IgD-negative memory B cell (primary cell): ENCODE data around the gene EIPR1. TPM values are rescaled to one million over a fixed set of nuclear protein-coding genes. Genes with fewer than 3 reads are reported as not detected.

ENCODE experiments used
- H3K27ac Mint-ChIP-seq, 3 donors: one replicate each; pipeline ENCODE4 v1.8.0; 2020 to 2022; ENCODE audit warnings: mild to moderate bottlenecking in 3 of 3, mixed read lengths in 3 of 3, moderate library complexity in 1 of 3
- H3K27me3 Mint-ChIP-seq: one replicate; pipeline ENCODE4 v1.8.0; 2021; ENCODE audit warnings: mixed read lengths
- H3K36me3 Mint-ChIP-seq: one replicate; pipeline ENCODE4 v1.8.0; 2020; ENCODE audit warnings: mild to moderate bottlenecking, mixed read lengths
- H3K4me1 Mint-ChIP-seq, 3 donors: one replicate each; pipeline ENCODE4 v1.8.0; 2020 to 2022; ENCODE audit warnings: mixed read lengths in 3 of 3, mild to moderate bottlenecking in 1 of 3
- H3K4me3 Mint-ChIP-seq, 4 donors: one replicate each; pipeline ENCODE4 v1.8.0; 2020 to 2022; ENCODE audit warnings: mild to moderate bottlenecking in 4 of 4, mixed read lengths in 4 of 4, moderate library complexity in 3 of 4
- H3K9me3 Mint-ChIP-seq, 3 donors: one replicate each; pipeline ENCODE4 v1.8.0; 2020 to 2021; ENCODE audit warnings: mixed read lengths in 3 of 3, mild to moderate bottlenecking in 1 of 3
- polyA plus RNA-seq: library from polyadenylated mRNA; unstranded; fragments of 300-500 nt; fragmentation: Illumina TruSeq; gene quantifications from one replicate; pipeline ENCODE4 v1.2.3, GENCODE V29; 2021

The EIPR1 gene
- polyA plus RNA-seq, 1 donor from 2014 or later, result 41.5 TPM

DNA sequence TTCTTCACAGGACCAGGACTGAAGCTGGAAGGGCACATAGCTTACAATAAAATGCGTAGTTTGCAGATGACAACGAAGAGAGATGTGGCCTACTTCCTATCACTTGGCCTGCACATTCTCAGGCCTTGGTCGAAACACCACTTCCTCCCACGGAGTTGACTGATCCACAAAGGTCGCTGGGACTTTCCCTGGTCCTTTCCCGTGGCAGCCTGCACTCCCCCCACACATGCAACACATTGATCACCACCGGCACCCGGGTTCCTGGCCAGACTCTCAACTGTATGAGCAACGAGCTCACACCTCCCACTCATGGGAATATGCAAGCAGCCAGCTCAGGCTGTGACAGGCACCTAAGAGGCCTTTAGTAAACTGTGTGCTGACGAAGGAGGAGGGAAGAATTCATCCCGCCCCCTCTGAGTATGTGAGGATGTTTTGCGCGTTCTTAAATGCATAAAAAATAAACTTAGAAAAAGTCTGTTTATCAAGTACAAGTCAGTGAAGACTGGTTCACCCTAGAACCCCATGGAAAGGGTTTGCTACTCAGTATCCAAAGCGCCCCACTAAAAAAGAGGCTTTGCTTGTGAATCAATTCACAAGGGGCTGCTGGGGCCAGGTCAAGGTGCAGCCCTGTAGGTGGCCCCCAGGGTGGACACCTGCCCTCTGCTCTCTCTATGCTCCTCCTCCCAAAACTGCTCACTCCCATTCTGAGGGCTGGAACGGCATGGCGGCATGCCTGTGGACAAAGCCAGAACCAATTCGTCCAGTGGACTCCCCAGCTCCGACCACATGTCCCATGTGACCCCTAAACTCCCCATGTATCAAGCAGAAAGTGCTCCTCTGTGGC, 154.3 kb downstream of the EIPR1 start:
- H3K4me1 Mint-ChIP-seq, result peaks cover 10 to 31% (median 28%) of the 10 kb centered on the region in 3 donors

DNA sequence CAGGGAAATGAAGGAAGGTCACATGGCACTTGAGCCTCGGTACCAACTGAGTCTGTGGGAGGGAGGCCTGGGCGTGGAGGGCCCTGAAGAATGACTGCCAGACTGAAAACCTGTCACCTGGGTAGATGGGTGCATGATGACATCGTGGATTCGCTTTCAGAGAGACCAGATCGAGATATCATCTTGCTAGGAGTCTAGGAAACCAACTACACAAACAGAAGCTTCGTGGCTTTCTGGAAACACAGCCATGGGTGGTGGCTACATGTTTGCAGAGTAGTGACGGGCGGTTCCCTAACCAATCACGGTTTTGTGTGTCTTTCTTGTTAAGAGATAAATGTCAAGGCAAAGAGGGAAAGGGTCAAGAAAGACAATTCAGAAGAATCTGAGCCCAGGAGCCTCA, 155.0 kb downstream of the EIPR1 start:
- Mint-ChIP-seq H3K36me3 (peaks cover 14% of the 10 kb centered on the region), H3K27me3 (no peaks in the 10 kb centered on the region), H3K27ac (peak overlapping the region; percentile 36 to 96 (median 64)), H3K4me3 (peak overlapping the region in 1 of 4 donors; percentile 78), H3K4me1 (peaks cover 10 to 31% (median 28%) of the 10 kb centered on the region in 3 donors), H3K9me3 (peaks cover 4 to 16% (median 5%) of the 10 kb centered on the region in 3 donors)

More for the DNA sequence above, 154.3 kb downstream of the EIPR1 start:
- peaks cover 4 to 16% (median 5%) of the 10 kb centered on the region in 3 donors for H3K9me3 Mint-ChIP-seq
- no peaks in the 10 kb centered on the region for H3K27me3 Mint-ChIP-seq
- H3K27ac Mint-ChIP-seq, result peak overlapping the region; percentile 36 to 96 (median 64)
- peak overlapping the region in 2 of 4 donors; percentile 37 to 81 for H3K4me3 Mint-ChIP-seq
- peaks cover 17% of the 10 kb centered on the region for H3K36me3 Mint-ChIP-seq

DNA sequence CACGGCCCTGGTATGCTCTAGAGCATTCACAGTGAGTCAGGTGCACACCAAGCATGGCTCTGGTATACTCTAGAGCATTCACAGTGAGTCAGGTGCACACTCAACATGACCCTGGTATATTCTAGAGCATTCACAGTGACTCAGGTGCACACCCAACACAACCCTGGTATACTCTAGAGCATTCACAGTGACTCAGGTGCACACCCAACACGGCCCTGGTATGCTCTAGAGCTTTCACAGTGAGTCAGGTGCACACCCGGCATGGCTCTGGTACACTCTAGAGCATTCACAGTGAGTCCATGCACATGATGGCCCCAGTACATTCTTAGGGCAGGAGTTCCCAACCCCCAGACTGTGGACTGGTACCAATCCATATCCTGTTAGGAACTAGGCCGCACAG, 158.1 kb downstream of the EIPR1 start:
- H3K36me3 Mint-ChIP-seq, result peaks cover 7% of the 10 kb centered on the region
- H3K4me1 Mint-ChIP-seq, result peaks cover 10 to 21% (median 17%) of the 10 kb centered on the region in 3 donors
- H3K4me3 Mint-ChIP-seq, result no peak overlapping the region
- H3K27ac Mint-ChIP-seq, result no peak overlapping the region
- peaks cover 0 to 5% (median 2%) of the 10 kb centered on the region in 3 donors for H3K9me3 Mint-ChIP-seq
- no peaks in the 10 kb centered on the region for H3K27me3 Mint-ChIP-seq

DNA sequence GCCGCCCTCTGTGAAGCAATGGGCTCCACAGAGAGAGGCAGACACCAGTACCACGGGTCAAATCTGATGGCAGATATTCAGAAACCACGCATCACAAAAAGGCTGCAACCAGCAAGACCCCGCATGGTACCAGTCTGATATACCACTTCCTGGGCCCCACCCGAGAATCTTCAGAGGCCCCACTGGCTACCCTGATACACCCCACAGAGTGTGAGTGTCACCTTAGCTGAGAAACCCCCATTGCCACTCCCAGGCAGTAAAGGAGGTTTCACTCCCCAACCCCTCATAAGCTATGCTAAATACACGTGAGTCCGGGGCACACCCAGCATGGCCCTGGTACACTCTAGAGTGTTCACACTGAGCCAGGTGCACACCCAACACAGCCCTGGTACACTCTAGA, 160.0 kb downstream of the EIPR1 start:
- Mint-ChIP-seq H3K27ac (no peak overlapping the region), H3K27me3 (no peaks in the 10 kb centered on the region), H3K9me3 (no peaks in the 10 kb centered on the region), H3K4me1 (peaks cover 6 to 8% (median 6%) of the 10 kb centered on the region in 3 donors), H3K36me3 (peaks cover 2% of the 10 kb centered on the region), H3K4me3 (peak overlapping the region in 1 of 4 donors; percentile 63)

DNA sequence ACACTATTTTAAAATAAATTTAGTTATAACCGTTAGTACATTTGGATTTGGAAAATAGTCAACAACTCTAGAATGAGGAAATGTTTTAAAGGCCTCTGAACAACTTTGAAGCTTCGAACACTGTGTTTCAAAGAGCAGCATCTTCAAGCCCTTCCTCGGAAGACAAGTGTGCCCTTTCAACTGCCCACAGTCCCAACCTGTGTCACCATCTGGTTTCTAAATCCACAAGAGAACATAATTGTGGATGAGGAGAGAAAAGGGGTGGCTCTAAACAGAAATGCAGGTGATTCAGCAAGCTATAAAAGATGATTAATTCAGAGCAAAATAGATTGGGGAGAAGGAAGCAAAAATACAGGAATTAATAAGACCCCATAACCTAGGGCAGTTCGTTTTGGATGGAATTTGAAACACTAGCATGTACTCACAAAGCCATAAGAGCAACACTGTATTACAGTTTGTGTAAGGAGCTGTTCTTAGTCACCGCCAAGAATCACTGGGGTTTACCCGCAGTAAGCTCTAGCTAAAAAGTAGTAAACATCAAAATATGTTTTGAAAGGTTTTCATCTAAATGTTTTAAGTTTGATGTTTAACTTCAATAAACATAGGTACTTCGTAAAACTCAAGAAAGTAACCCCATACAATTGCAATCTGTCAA, 160.7 kb downstream of the EIPR1 start:
- Mint-ChIP-seq H3K36me3 (peaks cover 4% of the 10 kb centered on the region), H3K4me3 (no peak overlapping the region), H3K4me1 (peaks cover 3 to 5% (median 4%) of the 10 kb centered on the region in 3 donors), H3K9me3 (no peaks in the 10 kb centered on the region), H3K27ac (no peak overlapping the region), H3K27me3 (no peaks in the 10 kb centered on the region)

GRCh38 chr2:3214806-3215404, 162.7 kb downstream of the EIPR1 start:
- Mint-ChIP-seq H3K4me3 (no peak overlapping the region), H3K27me3 (no peaks in the 10 kb centered on the region), H3K27ac (peak overlapping the region in 1 of 3 donors; percentile 50), H3K9me3 (no peaks in the 10 kb centered on the region), H3K36me3 (peaks cover 7% of the 10 kb centered on the region), H3K4me1 (peaks cover 3 to 5% (median 4%) of the 10 kb centered on the region in 3 donors)

DNA sequence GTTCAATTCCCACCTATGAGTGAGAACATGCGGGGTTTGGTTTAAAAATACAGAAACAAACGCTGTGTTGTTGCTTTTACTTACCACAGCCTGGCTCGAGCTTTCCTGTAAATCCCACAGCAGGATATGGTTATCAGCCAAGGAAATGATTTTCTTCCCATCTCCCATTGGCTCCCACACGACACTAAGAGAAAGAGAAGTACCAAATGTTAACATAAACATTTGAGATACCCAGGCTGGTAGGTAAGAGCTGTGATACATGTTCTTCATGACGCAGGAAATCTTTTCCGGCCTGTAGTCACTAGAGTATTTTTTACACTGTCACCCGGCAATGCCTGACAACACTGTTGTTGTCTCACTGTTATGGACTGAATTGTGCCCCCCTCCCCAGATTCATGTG, 163.6 kb downstream of the EIPR1 start:
- H3K4me3 Mint-ChIP-seq, result no peak overlapping the region
- peaks cover 7% of the 10 kb centered on the region for H3K36me3 Mint-ChIP-seq
- H3K27ac Mint-ChIP-seq, result no peak overlapping the region
- H3K27me3 Mint-ChIP-seq, result no peaks in the 10 kb centered on the region
- no peaks in the 10 kb centered on the region for H3K9me3 Mint-ChIP-seq
- peaks cover 4 to 5% (median 4%) of the 10 kb centered on the region in 3 donors for H3K4me1 Mint-ChIP-seq

GRCh38 chr2:3212984-3213383, 164.6 kb downstream of the EIPR1 start:
- Mint-ChIP-seq H3K9me3 (no peaks in the 10 kb centered on the region), H3K27ac (no peak overlapping the region), H3K27me3 (no peaks in the 10 kb centered on the region), H3K4me1 (peaks cover 4 to 5% (median 4%) of the 10 kb centered on the region in 3 donors), H3K36me3 (peaks cover 7% of the 10 kb centered on the region), H3K4me3 (peak overlapping the region in 1 of 4 donors; percentile 49)

DNA sequence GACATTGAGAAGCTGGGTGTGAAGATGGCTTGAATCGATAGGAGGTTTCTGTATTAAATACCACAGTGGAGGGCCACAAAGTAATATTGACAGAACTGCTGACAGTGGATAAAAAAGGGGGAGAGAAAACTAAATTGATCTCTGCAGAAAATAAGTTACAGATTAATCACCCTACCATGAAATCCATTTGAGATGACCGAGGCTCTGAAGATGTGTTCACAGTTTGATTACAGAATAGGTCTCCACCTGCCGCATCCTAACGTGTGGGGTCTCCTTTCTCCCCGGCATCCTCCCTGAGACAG, 165.6 kb downstream of the EIPR1 start:
- Mint-ChIP-seq H3K36me3 (peaks cover 7% of the 10 kb centered on the region), H3K27me3 (no peaks in the 10 kb centered on the region), H3K4me3 (no peak overlapping the region), H3K4me1 (peaks cover 4 to 5% (median 4%) of the 10 kb centered on the region in 3 donors), H3K9me3 (no peaks in the 10 kb centered on the region), H3K27ac (peak overlapping the region in 1 of 3 donors; percentile 59)

DNA sequence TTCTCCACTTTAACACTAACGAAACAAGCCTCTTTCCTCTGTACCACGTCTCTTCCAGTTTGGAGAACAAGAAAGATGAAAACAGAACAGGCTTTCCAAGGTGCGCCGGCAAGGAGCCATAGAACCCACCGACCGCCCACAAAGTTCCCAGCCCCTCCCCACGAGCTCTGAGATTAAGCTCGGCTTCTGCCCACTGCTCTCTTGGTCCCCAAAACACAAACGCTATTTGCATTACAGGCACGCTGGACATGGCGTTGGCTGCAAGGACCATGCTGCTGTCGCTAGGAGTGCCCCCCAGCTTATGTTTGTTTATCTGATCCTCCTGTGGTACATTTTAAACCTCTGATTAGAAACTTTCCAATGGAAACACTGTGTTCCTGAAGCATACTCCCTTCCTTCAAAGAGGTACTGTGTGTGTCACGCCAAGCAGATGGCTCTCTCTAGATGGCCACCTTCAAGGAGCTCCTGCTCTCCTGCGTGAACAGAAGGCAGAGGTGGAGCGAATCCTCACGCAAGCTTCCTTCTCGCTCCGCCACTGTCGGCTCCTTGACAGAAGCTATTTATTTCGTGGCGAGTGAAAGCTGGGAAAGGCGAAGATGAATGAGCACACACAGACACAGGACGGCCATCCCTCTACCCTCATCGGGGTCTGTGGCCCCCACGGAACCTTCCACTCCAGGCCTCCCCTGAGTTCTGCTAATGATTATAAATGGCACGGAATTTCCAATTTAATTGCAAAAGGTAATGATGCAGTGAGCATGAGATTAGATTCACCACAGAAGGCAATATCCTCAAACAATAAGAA, 166.2 kb downstream of the EIPR1 start:
- Mint-ChIP-seq H3K27ac (peak overlapping the region in 1 of 3 donors; percentile 59), H3K9me3 (no peaks in the 10 kb centered on the region)

DNA sequence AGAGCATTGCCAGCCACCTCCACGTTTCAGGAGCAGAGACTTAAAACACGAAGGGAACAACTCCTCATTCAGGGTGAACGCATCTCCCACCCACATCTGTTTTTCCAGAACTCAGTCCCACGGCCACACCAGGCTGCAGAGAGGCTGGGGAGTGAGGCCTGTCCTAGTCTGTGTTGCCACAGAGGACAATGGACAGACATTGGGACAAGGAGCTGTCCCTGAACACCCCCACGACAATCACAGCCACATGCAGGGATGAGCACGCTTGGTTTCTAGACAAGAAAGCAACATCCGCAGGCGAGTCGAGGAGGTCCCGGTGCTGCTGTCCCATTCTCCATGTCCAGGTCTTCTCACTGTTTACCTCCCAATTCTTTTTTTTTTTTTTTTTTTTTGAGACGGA, 167.4 kb downstream of the EIPR1 start:
- Mint-ChIP-seq H3K27me3 (no peaks in the 10 kb centered on the region), H3K4me3 (no peak overlapping the region), H3K36me3 (peaks cover 7% of the 10 kb centered on the region), H3K4me1 (peaks cover 1 to 5% (median 4%) of the 10 kb centered on the region in 3 donors), H3K9me3 (no peaks in the 10 kb centered on the region), H3K27ac (no peak overlapping the region)

More for the DNA sequence above, 166.2 kb downstream of the EIPR1 start:
- Mint-ChIP-seq H3K4me1 (peaks cover 4 to 5% (median 4%) of the 10 kb centered on the region in 3 donors), H3K4me3 (no peak overlapping the region), H3K27me3 (no peaks in the 10 kb centered on the region), H3K36me3 (peaks cover 9% of the 10 kb centered on the region)

GRCh38 chr2:3209258-3209657, 168.4 kb downstream of the EIPR1 start:
- Mint-ChIP-seq H3K27me3 (no peaks in the 10 kb centered on the region), H3K36me3 (peaks cover 7% of the 10 kb centered on the region), H3K27ac (no peak overlapping the region), H3K4me3 (no peak overlapping the region), H3K4me1 (peaks cover 1 to 5% (median 4%) of the 10 kb centered on the region in 3 donors), H3K9me3 (no peaks in the 10 kb centered on the region)

GRCh38 chr2:3208591-3208990, 169.0 kb downstream of the EIPR1 start:
- Mint-ChIP-seq H3K27ac (no peak overlapping the region), H3K9me3 (no peaks in the 10 kb centered on the region), H3K36me3 (peaks cover 7% of the 10 kb centered on the region), H3K4me1 (peaks cover 1 to 5% (median 4%) of the 10 kb centered on the region in 3 donors), H3K4me3 (no peak overlapping the region), H3K27me3 (no peaks in the 10 kb centered on the region)

DNA sequence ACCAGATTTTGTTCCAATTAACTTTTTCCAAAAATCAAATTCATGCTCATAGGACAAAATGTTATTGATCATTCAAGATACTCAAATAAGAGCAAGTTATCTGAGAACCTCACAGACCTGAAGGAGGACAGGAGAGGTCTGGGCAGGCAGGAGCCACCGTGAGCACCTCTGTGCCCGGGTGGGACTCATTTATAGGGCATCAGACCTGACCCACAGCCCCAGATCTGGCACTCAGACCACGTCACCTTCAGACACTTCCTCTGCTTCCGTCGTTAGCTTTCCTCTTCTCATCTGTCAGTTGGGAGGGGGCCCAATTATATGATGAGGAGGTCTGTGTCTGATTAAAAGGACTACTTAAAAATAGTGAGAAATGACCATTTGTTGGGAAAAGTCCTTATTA, 169.4 kb downstream of the EIPR1 start:
- no peaks in the 10 kb centered on the region for H3K9me3 Mint-ChIP-seq
- no peak overlapping the region for H3K4me3 Mint-ChIP-seq
- peaks cover 7% of the 10 kb centered on the region for H3K36me3 Mint-ChIP-seq
- H3K4me1 Mint-ChIP-seq, result peaks cover 1 to 5% (median 4%) of the 10 kb centered on the region in 3 donors
- no peak overlapping the region for H3K27ac Mint-ChIP-seq
- no peaks in the 10 kb centered on the region for H3K27me3 Mint-ChIP-seq
